A673 (cell line): ENCODE measurements around the gene VIT. TPM values are rescaled to one million over a fixed set of nuclear protein-coding genes. Genes with fewer than 3 reads are reported as not detected.

Experiments
- BruUV-seq: library from RNA; stranded (reverse); fragments of 400-500 nt; replicated peaks from 2 replicates; lab custom pipeline; 2021; lab: Mats Ljungman, UMichigan
- CTCF ChIA-PET: fragments of 300-600 bp; sonication (Branson Sonifier 250); formaldehyde crosslinking; loops from one replicate; lab custom pipeline; 2022; ENCODE audit warnings: antibody characterized with exemption; lab: Charles Lee
- POLR2A ChIA-PET: fragments of 300-600 bp; sonication (Branson Sonifier 250); formaldehyde crosslinking; loops from one replicate; lab custom pipeline; 2022; ENCODE audit warnings: antibody characterized with exemption; ENCODE audit not compliant: low non-redundant PET; lab: Charles Lee
- DNase-seq: peaks from one replicate; pipeline ENCODE4 v3.0.0-alpha.2; 2015; ENCODE audit warnings: low spot score
- H3K27ac ChIP-seq: fragments of 200-600 bp; sonication (generic); 2 replicates; pipeline ENCODE4 v1.5.1; 2016; ENCODE audit warnings: mixed run types, low read depth, mild to moderate bottlenecking, mixed read lengths, antibody characterized with exemption, low read length; ENCODE audit not compliant: poor library complexity, severe bottlenecking
- H3K27me3 ChIP-seq: fragments of 200-600 bp; sonication (generic); replicated peaks from 2 replicates; pipeline ENCODE4 v1.6.1; 2017; ENCODE audit warnings: mixed run types, low read depth, mild to moderate bottlenecking, mixed read lengths, antibody characterized with exemption, low read length; ENCODE audit not compliant: insufficient read depth, poor library complexity
- H3K36me3 ChIP-seq: fragments of 200-600 bp; sonication (generic); 2 replicates; pipeline ENCODE4 v1.6.1; 2016; ENCODE audit warnings: mixed run types, mild to moderate bottlenecking, mixed read lengths, antibody characterized with exemption, low read length; ENCODE audit not compliant: insufficient read depth, poor library complexity, severe bottlenecking
- H3K4me1 ChIP-seq: fragments of 200-600 bp; sonication (generic); 2 replicates; pipeline ENCODE4 v1.6.1; 2017; ENCODE audit warnings: mixed run types, mild to moderate bottlenecking, mixed read lengths, antibody characterized with exemption, low read length; ENCODE audit not compliant: insufficient read depth, poor library complexity, severe bottlenecking
- H3K4me3 ChIP-seq: fragments of 200-600 bp; sonication (generic); 2 replicates; pipeline ENCODE4 v1.5.1; 2016; ENCODE audit warnings: low read depth, mixed run types, mild to moderate bottlenecking, mixed read lengths, low read length; ENCODE audit not compliant: poor library complexity, severe bottlenecking
- H3K9me3 ChIP-seq: fragments of 200-600 bp; sonication (generic); 2 replicates; pipeline ENCODE4 v1.6.1; 2016; ENCODE audit warnings: mixed run types, low read depth, mild to moderate bottlenecking, mixed read lengths, antibody characterized with exemption, low read length; ENCODE audit not compliant: poor library complexity, severe bottlenecking
- EZH2 ChIP-seq: fragments of 200-600 bp; sonication (generic); IDR thresholded peaks from 2 replicates; pipeline ENCODE4 v1.6.1; 2017; ENCODE audit warnings: borderline replicate concordance, low read depth, mild to moderate bottlenecking, mixed read lengths, antibody characterized with exemption, low read length; ENCODE audit not compliant: poor library complexity, severe bottlenecking
- intact Hi-C: fragments of 100-400 bp; cut with micrococcal nuclease; formaldehyde crosslinking; loops from one replicate; pipeline ENCODE4 v1.10.0; 2022; ENCODE audit not compliant: unreplicated experiment
- total RNA-seq: library from RNA; stranded (reverse); gene quantifications from 2 replicates; pipeline ENCODE4 v1.2.3, GENCODE V29; 2021
- TF ChIP-seq, protein P1 (sequence below): fragments of 300-800, 200-600 bp; sonication (generic); conservative IDR thresholded peaks from 2 replicates; pipeline ENCODE4 v1.5.1; 2017; ENCODE audit warnings: low read depth, mild to moderate bottlenecking, antibody characterized with exemption, low read length, moderate library complexity, mixed read lengths

The VIT gene
- total RNA-seq, 1 experiment from 2014 or later, result not detected

GRCh38 chr2:36705326-36706020, 9.0 kb downstream of the VIT start:
- no peak overlapping the region for H3K27ac ChIP-seq
- H3K9me3 ChIP-seq, result no peaks in the 10 kb centered on the region
- intact Hi-C loops, result no loop called here
- H3K4me3 ChIP-seq, result no peak overlapping the region
- CTCF ChIA-PET, result no interaction called here
- DNase-seq, result no peak
- TF ChIP-seq, protein P1, sequence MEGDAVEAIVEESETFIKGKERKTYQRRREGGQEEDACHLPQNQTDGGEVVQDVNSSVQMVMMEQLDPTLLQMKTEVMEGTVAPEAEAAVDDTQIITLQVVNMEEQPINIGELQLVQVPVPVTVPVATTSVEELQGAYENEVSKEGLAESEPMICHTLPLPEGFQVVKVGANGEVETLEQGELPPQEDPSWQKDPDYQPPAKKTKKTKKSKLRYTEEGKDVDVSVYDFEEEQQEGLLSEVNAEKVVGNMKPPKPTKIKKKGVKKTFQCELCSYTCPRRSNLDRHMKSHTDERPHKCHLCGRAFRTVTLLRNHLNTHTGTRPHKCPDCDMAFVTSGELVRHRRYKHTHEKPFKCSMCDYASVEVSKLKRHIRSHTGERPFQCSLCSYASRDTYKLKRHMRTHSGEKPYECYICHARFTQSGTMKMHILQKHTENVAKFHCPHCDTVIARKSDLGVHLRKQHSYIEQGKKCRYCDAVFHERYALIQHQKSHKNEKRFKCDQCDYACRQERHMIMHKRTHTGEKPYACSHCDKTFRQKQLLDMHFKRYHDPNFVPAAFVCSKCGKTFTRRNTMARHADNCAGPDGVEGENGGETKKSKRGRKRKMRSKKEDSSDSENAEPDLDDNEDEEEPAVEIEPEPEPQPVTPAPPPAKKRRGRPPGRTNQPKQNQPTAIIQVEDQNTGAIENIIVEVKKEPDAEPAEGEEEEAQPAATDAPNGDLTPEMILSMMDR, result no peak
- TF ChIP-seq EZH2, result no peak
- H3K27me3 ChIP-seq, result no peaks in the 10 kb centered on the region
- no peaks in the 10 kb centered on the region for H3K36me3 ChIP-seq
- POLR2A ChIA-PET, result no interaction called here
- peaks cover 19% of the 10 kb centered on the region for H3K4me1 ChIP-seq
- BruUV-seq, result no TSS peak

DNA sequence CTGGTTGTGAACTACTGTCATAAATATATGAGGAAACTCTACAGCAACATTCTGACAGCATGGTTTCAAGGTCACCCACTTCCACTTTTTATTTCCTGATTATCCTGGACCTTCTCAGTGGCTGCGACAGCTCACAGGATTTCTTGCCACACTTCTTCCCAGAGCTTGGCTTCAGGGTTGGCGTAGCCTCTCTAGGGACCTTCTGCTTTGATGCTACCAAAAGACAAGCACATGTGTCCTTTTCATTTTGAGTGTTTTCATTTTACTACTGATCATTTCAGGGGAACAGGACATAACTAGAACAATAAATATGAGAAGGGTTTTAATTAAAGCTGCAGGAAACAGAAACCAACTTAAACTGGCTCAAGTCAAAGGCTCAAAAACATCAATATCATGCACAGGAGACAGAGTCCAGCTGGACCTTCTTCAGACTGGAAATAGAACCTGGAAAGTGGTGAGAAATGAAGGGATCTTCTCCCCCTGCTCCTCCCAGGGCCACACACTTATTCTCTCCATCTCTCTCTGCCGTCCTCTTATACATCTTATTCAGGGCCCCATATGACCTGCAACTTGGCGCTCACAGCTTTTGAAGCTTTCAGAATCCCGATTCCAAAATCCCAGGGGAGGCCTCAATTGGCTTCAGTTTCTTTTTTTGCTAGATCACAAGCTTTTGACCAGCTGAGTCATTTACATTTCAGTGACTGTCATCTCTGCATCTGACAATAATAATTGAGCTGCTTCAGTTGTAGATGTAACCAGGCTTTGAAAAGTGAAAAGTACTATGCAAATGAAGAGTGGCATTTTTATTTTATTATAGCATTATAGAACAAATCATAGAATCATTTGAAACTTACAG, 9.7 kb downstream of the VIT start:
- no TSS peak for BruUV-seq
- ChIA-PET POLR2A (no interaction called here), CTCF (no interaction called here)
- H3K4me1 ChIP-seq, result peaks cover 19% of the 10 kb centered on the region
- intact Hi-C loops, result no loop called here
- TF ChIP-seq EZH2, result no peak
- TF ChIP-seq, protein P1, result no peak
- H3K4me3 ChIP-seq, result no peak overlapping the region
- no peak overlapping the region for H3K27ac ChIP-seq
- no peaks in the 10 kb centered on the region for H3K36me3 ChIP-seq
- H3K27me3 ChIP-seq, result no peaks in the 10 kb centered on the region
- H3K9me3 ChIP-seq, result peaks cover 6% of the 10 kb centered on the region
- DNase-seq, result peak; percentile 19

- ChIA-PET CTCF (no interaction called here), POLR2A (no interaction called here)
- peaks cover 19% of the 10 kb centered on the region for H3K4me1 ChIP-seq
- no peak for TF ChIP-seq EZH2
- TF ChIP-seq, protein P1, result no peak
- H3K9me3 ChIP-seq, result peaks cover 7% of the 10 kb centered on the region
- BruUV-seq, result no TSS peak
- no peaks in the 10 kb centered on the region for H3K27me3 ChIP-seq
- DNase-seq, result no peak
- no peak overlapping the region for H3K27ac ChIP-seq
- H3K4me3 ChIP-seq, result no peak overlapping the region
- no peaks in the 10 kb centered on the region for H3K36me3 ChIP-seq
- intact Hi-C loops, result no loop called here
Observed at GRCh38 chr2:36707050-36707449, 10.5 kb downstream of the VIT start.
